Natural killer cell (primary cell): ENCODE results near the gene SPATA24. TPM values are rescaled to one million over a fixed set of nuclear protein-coding genes. Genes with fewer than 3 reads are reported as not detected.
"Not testable (repeated sequence)": the region's sequence is repeated elsewhere in the genome, so short reads cannot be mapped to it uniquely, and the experiment has no call there.

ENCODE experiments used
- ATAC-seq, 3 donors: fragments of 150-1000 bp in 2 of 3; fragments of 200-7000 bp in 1 of 3; cut with Tn5 transposase; 1 replicate in 1 of 3; 2 replicates in 2 of 3; pipeline ENCODE4 v1.10.0; 2021; ENCODE audit warnings: mild to moderate bottlenecking in 2 of 3, moderate library complexity in 2 of 3
- DNase-seq, 2 donors: peaks; one replicate each; pipeline versions ENCODE4 v3.0.0 to v3.0.0-alpha.2; 2013 to 2021; ENCODE audit warnings: mixed read lengths in 1 of 2
- H3K27ac ChIP-seq: one replicate; pipeline ENCODE4 v1.5.1; 2013; ENCODE audit warnings: mild to moderate bottlenecking, low read length
- H3K27me3 ChIP-seq: one replicate; pipeline ENCODE4 v1.6.1; 2013; ENCODE audit warnings: low read length; ENCODE audit not compliant: control insufficient read depth, insufficient read depth
- H3K36me3 ChIP-seq: one replicate; pipeline ENCODE4 v1.6.1; 2013; ENCODE audit warnings: low read length; ENCODE audit not compliant: control insufficient read depth, insufficient read depth
- H3K4me1 ChIP-seq: one replicate; pipeline ENCODE4 v1.6.1; 2013; ENCODE audit warnings: low read length; ENCODE audit not compliant: control insufficient read depth, insufficient read depth
- H3K4me3 ChIP-seq: one replicate; pipeline ENCODE4 v1.5.1; 2013; ENCODE audit warnings: low read length
- H3K9me3 ChIP-seq: one replicate; pipeline ENCODE4 v1.6.1; 2013; ENCODE audit warnings: low read length; ENCODE audit not compliant: control insufficient read depth, insufficient read depth
- H3K27ac Mint-ChIP-seq, 2 donors: one replicate each; pipeline ENCODE4 v1.8.0; 2022; ENCODE audit warnings: mild to moderate bottlenecking in 2 of 2, mixed read lengths in 2 of 2, moderate library complexity in 1 of 2
- H3K27me3 Mint-ChIP-seq, 2 donors: one replicate each; pipeline ENCODE4 v1.8.0; 2022; ENCODE audit warnings: low read depth in 2 of 2, mixed read lengths in 2 of 2
- H3K36me3 Mint-ChIP-seq: one replicate; pipeline ENCODE4 v1.8.0; 2022; ENCODE audit warnings: mixed read lengths
- H3K4me1 Mint-ChIP-seq, 2 donors: one replicate each; pipeline ENCODE4 v1.8.0; 2022; ENCODE audit warnings: mixed read lengths in 2 of 2
- H3K4me3 Mint-ChIP-seq: one replicate; pipeline ENCODE4 v1.8.0; 2022; ENCODE audit warnings: mild to moderate bottlenecking, moderate library complexity, mixed read lengths
- H3K9me3 Mint-ChIP-seq, 2 donors: one replicate each; pipeline ENCODE4 v1.8.0; 2022; ENCODE audit warnings: mixed read lengths in 2 of 2
- WGBS: methylation state at CpG from one replicate; pipeline ENCODE4 v1.1.7; 2013; ENCODE audit warnings: missing lambda C conversion rate; ENCODE audit not compliant: insufficient coverage; 5-methylcytosine and 5-hydroxymethylcytosine counted together
- intact Hi-C: fragments of 100-400 bp; cut with micrococcal nuclease; formaldehyde crosslinking; loops from one replicate; pipeline ENCODE4 v1.14.2; 2022
- total RNA-seq, 4 donors: library from RNA; stranded (reverse); fragments of 120-200 nt in 1 of 4; gene quantifications; one replicate each; pipeline versions ENCODE4 v1.2.3 to v1.2.4, GENCODE V29; 2013 to 2022
- TF ChIP-seq, protein P1 (sequence below): fragments of 200-600 bp; IDR thresholded peaks from one replicate; pipeline ENCODE4 v1.8.0; 2022; ENCODE audit warnings: antibody characterized with exemption

Gene SPATA24
- total RNA-seq, 3 donors from 2014 or later (not counting 1 experiment from before 2014, with no cell fraction given): 1.6 to 2.9 (median 2.7) TPM

DNA sequence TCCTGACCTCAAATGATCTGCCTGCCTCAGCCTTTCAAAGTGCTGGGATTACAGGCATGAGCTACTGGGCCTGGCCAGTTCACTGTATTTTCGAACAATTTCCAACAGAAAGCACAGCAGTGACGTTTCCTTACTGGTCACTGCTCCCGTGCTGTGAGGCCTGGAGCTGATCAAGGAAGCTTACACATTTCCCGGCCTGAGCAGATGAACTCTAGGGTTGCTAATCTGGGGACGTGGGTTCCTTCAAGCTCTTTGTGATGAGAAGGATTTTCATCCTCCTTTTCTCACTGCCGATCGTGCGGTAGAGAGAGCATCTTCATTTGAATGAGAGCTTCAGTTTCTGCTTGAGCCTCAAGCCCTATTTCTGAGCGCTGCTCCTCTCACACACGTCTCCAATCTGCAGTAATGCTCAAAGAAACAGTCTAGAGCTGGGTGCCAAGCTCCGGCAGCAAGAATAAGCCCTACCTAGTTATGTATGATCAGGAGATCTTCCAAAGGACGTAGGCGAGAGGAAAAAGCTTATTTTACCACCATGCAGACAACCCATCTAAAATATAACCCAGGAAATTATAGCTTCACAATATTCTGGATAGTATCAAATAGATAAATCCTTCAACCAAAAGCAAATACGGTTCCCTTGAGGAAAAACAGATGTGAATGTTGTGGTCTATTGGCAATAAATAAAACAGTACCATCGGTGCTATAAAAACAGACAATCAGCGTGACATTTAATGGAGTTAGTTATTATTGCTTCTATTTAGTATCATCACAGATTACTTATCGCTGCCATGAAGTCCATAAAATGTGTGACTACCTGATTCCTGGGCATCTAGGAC lies 7.3 kb upstream of the SPATA24 start:
- intact Hi-C loops: no loop called here
- WGBS: 93% methylated on average over 15 of the region's 17 CpGs
- H3K4me3 Mint-ChIP-seq: no peak overlapping the region

DNA sequence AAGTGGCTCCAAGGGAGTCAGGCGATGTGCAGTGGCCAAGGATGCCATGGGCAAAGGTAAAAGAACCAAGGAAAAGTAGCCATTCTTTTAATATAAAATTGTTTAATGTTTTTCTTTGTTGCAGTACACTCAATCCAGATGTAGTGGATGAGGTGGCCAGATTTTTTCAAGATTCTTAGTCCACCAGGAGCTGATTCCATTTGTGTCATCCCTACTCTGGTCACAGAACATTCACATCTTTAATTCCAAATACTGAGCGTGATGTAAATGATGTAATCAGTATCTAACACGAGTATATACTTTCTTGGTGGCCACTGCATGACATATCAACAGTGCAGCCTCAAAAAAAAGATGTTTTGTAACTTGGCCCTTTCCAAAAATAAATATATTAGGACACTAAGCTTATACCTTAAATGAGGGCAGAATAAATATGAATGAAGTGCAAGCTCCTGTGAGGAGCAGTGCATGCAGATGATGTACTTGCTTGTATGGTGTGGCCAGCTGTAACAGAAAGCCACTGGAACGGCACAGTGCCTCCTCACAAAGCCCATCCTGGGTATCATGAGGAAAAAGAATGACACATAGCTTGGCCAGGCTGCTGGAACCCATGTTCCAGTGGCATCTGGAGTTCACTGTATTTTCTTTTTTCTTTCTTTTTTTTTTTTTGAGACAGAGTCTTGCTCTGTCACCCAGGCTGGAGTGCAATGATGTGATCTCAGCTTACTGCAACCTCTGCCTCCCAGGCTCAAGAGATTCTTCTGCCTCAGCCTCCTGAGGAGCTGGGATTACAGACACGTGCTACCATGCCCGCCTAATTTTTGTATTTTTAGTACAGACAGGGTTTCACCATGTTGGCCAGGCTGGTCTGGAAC lies 6.5 kb upstream of the SPATA24 start:
- 88% methylated on average over 6 of the region's 6 CpGs for WGBS
- intact Hi-C loops: no loop called here
- Histone ChIP-seq H3K4me1 (no peaks in the 10 kb centered on the region), H3K9me3 (no peaks in the 10 kb centered on the region), H3K27me3 (no peaks in the 10 kb centered on the region), H3K4me3 (no peak overlapping the region), H3K27ac (no peak overlapping the region), H3K36me3 (no peaks in the 10 kb centered on the region)
- H3K27ac Mint-ChIP-seq: no peak overlapping the region
- DNase-seq (no peak), ATAC-seq (no peak)
- no peaks in the 10 kb centered on the region for H3K9me3 Mint-ChIP-seq
- H3K36me3 Mint-ChIP-seq: no peaks in the 10 kb centered on the region
- H3K4me3 Mint-ChIP-seq: no peak overlapping the region
- H3K27me3 Mint-ChIP-seq: no peaks in the 10 kb centered on the region
- no peaks in the 10 kb centered on the region for H3K4me1 Mint-ChIP-seq
- TF ChIP-seq, protein P1, sequence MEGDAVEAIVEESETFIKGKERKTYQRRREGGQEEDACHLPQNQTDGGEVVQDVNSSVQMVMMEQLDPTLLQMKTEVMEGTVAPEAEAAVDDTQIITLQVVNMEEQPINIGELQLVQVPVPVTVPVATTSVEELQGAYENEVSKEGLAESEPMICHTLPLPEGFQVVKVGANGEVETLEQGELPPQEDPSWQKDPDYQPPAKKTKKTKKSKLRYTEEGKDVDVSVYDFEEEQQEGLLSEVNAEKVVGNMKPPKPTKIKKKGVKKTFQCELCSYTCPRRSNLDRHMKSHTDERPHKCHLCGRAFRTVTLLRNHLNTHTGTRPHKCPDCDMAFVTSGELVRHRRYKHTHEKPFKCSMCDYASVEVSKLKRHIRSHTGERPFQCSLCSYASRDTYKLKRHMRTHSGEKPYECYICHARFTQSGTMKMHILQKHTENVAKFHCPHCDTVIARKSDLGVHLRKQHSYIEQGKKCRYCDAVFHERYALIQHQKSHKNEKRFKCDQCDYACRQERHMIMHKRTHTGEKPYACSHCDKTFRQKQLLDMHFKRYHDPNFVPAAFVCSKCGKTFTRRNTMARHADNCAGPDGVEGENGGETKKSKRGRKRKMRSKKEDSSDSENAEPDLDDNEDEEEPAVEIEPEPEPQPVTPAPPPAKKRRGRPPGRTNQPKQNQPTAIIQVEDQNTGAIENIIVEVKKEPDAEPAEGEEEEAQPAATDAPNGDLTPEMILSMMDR: no peak

More for the DNA sequence above, 7.3 kb upstream of the SPATA24 start:
- Histone ChIP-seq H3K9me3 (no peaks in the 10 kb centered on the region), H3K27me3 (no peaks in the 10 kb centered on the region), H3K27ac (no peak overlapping the region), H3K4me1 (no peaks in the 10 kb centered on the region), H3K36me3 (no peaks in the 10 kb centered on the region), H3K4me3 (no peak overlapping the region)
- no peaks in the 10 kb centered on the region for H3K9me3 Mint-ChIP-seq
- H3K36me3 Mint-ChIP-seq: no peaks in the 10 kb centered on the region
- H3K27me3 Mint-ChIP-seq: no peaks in the 10 kb centered on the region
- ATAC-seq: no peak
- TF ChIP-seq, protein P1: no peak
- H3K4me1 Mint-ChIP-seq: no peaks in the 10 kb centered on the region
- no peak overlapping the region for H3K27ac Mint-ChIP-seq
- no peak for DNase-seq

DNA sequence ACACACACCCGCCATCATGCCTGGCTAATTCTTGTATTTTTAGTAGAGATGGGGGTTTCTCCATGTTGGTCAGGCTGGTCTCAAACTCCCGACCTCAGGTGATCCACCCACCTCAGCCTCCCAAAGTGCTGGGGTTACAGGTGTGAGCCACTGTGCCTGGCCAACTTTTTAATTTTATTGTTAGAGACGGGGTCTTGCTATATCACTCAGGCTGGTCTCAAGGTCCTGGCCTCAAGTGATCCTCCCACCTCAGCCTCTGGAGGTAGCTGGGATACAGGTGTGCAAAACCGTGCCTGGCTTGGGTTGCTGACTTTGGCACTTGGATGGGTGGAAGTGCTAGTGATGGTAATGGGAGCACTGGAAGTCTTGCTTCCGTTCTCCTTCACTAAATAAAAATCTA lies 5.2 kb upstream of the SPATA24 start:
- H3K4me1 Mint-ChIP-seq, H3K9me3 ChIP-seq, H3K36me3 Mint-ChIP-seq, H3K36me3 ChIP-seq, H3K27ac Mint-ChIP-seq, H3K9me3 Mint-ChIP-seq, H3K27me3 Mint-ChIP-seq, H3K27me3 ChIP-seq, H3K27ac ChIP-seq, ATAC-seq, H3K4me3 ChIP-seq, DNase-seq, H3K4me1 ChIP-seq, intact Hi-C loops, H3K4me3 Mint-ChIP-seq: not testable (repeated sequence)
- WGBS: 100% methylated on average over 2 of the region's 5 CpGs

DNA sequence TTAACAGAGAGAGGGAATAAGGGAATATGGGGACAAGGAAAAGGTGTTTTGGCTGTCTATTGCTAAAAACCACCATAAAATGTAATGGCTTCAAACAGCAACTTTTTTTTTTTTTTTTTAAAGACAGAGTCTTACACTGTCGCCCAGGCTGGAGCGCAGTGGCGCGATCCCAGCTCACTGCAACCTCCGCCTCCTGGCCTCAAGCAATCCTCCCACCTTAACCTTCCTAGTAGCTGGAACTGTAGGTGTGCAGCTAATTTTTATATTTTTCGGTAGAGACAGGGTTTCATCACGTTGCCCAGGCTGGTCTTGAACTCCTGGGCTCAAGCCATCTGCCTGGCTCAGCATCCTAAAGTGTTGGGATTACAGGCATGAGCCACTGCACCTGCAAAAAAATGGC lies 4.3 kb upstream of the SPATA24 start:
- Mint-ChIP-seq H3K27ac (no peak overlapping the region), H3K36me3 (no peaks in the 10 kb centered on the region), H3K9me3 (no peaks in the 10 kb centered on the region), H3K27me3 (no peaks in the 10 kb centered on the region), H3K4me3 (no peak overlapping the region), H3K4me1 (peaks cover 15% of the 10 kb centered on the region in 2 donors)
- DNase-seq: no peak
- TF ChIP-seq, protein P1: no peak
- Histone ChIP-seq H3K4me1 (peaks cover 14% of the 10 kb centered on the region), H3K27me3 (no peaks in the 10 kb centered on the region), H3K9me3 (no peaks in the 10 kb centered on the region), H3K4me3 (no peak overlapping the region), H3K27ac (no peak overlapping the region), H3K36me3 (no peaks in the 10 kb centered on the region)
- WGBS: 100% methylated on average over 2 of the region's 7 CpGs
- ATAC-seq: no peak
- intact Hi-C loops: no loop called here
